SU-DHL-6 (cell line): ENCODE measurements around the gene PLD1.

Experiments
- H2AFZ ChIP-seq: fragments of 200-600 bp; sonication (generic); 2 replicates; pipeline ENCODE4 v1.6.1; 2014; ENCODE audit warnings: low read depth, mild to moderate bottlenecking, moderate library complexity, mixed read lengths, antibody characterized with exemption, low read length; ENCODE audit not compliant: severe bottlenecking
- H3F3A ChIP-seq: fragments of 200-600 bp; shearing (Covaris generic); 2 replicates; pipeline ENCODE4 v1.6.0; 2016; ENCODE audit warnings: antibody characterized with exemption, mild to moderate bottlenecking; ENCODE audit not compliant: insufficient read depth
- H3K27ac ChIP-seq: fragments of 200-600 bp; sonication (generic); 2 replicates; pipeline ENCODE4 v1.5.1; 2016; ENCODE audit warnings: low read depth, mild to moderate bottlenecking, low read length, moderate library complexity, mixed read lengths
- H3K27me3 ChIP-seq: fragments of 200-600 bp; sonication (generic), shearing (Covaris generic); 2 replicates; pipeline ENCODE4 v1.6.0; 2014; ENCODE audit warnings: mild to moderate bottlenecking, low read length
- H3K36me3 ChIP-seq: fragments of 200-600 bp; sonication (generic); 2 replicates; pipeline ENCODE4 v1.6.1; 2014; ENCODE audit warnings: mild to moderate bottlenecking, low read length, mixed read lengths
- H3K4me2 ChIP-seq: fragments of 300-600, 200-600 bp; shearing (Covaris generic), sonication (generic); 2 replicates; pipeline ENCODE4 v1.6.0; 2014; ENCODE audit warnings: low read length, low read depth, mild to moderate bottlenecking; ENCODE audit not compliant: poor library complexity, severe bottlenecking
- H3K4me3 ChIP-seq: fragments of 200-600 bp; sonication (generic); 2 replicates; pipeline ENCODE4 v1.5.1; 2014; ENCODE audit warnings: antibody characterized with exemption, low read length, mild to moderate bottlenecking, mixed read lengths; ENCODE audit not compliant: insufficient read depth, poor library complexity, severe bottlenecking
- H3K79me2 ChIP-seq: fragments of 200-600 bp; sonication (generic); 2 replicates; pipeline ENCODE4 v1.6.1; 2014; ENCODE audit warnings: mild to moderate bottlenecking, low read length, moderate library complexity; ENCODE audit not compliant: insufficient read depth
- H3K9ac ChIP-seq: fragments of 200-600 bp; sonication (generic); 2 replicates; pipeline ENCODE4 v1.7.0; 2014; ENCODE audit warnings: mild to moderate bottlenecking, low read length
- H3K9me2 ChIP-seq: fragments of 200-600 bp; sonication (generic); replicated peaks from 2 replicates; pipeline ENCODE4 v1.6.1; 2014; ENCODE audit warnings: low read length; ENCODE audit not compliant: insufficient read depth
- H3K9me3 ChIP-seq: fragments of 200-600 bp; sonication (generic); 2 replicates; pipeline ENCODE4 v1.6.1; 2014; ENCODE audit warnings: low read length, mixed read lengths; ENCODE audit not compliant: insufficient read depth
- H4K20me1 ChIP-seq: fragments of 200-600 bp; sonication (generic); 2 replicates; pipeline ENCODE4 v1.6.1; 2014; ENCODE audit warnings: low read depth, mild to moderate bottlenecking, antibody characterized with exemption, low read length, moderate library complexity, mixed read lengths
- CTCF ChIP-seq: fragments of 200-600 bp; sonication (generic); IDR thresholded peaks from one replicate; pipeline ENCODE4 v1.5.1; 2017; ENCODE audit warnings: antibody characterized with exemption, mild to moderate bottlenecking, low read length, moderate library complexity; ENCODE audit not compliant: insufficient read depth, poor library complexity, severe bottlenecking
- EZH2phosphoT487 ChIP-seq: fragments of 200-600 bp; sonication (generic), shearing (Covaris generic); conservative IDR thresholded peaks from 2 replicates; pipeline ENCODE4 v1.6.1; 2018; ENCODE audit warnings: mild to moderate bottlenecking, antibody characterized with exemption, low read length, moderate library complexity, mixed read lengths

Gene PLD1

GRCh38 chr3:171704814-171705213 is 105.5 kb downstream of the PLD1 start:
- no peak overlapping the region for H2AFZ ChIP-seq
- no peak overlapping the region for H3K4me3 ChIP-seq

GRCh38 chr3:171704002-171704401 is 106.3 kb downstream of the PLD1 start:
- Histone ChIP-seq H3K79me2 (no peaks in the 10 kb centered on the region), H3K27me3 (no peaks in the 10 kb centered on the region), H3K9me2 (no peaks in the 10 kb centered on the region), H3K36me3 (no peaks in the 10 kb centered on the region), H3K4me3 (no peak overlapping the region), H4K20me1 (no peaks in the 10 kb centered on the region), H3K27ac (no peak overlapping the region), H2AFZ (no peak overlapping the region), H3K9ac (no peak overlapping the region), H3K9me3 (no peaks in the 10 kb centered on the region), H3K4me2 (no peak overlapping the region), H3F3A (no peaks in the 10 kb centered on the region)
- peak; percentile 19 for TF ChIP-seq CTCF
- no peak for TF ChIP-seq EZH2phosphoT487

More at GRCh38 chr3:171704814-171705213, 105.5 kb downstream of the PLD1 start:
- no peaks in the 10 kb centered on the region for H3K27me3 ChIP-seq
- H3K4me2 ChIP-seq, result no peak overlapping the region
- H3K9ac ChIP-seq, result no peak overlapping the region
- no peak overlapping the region for H3K27ac ChIP-seq
- no peaks in the 10 kb centered on the region for H3K9me2 ChIP-seq
- H3F3A ChIP-seq, result no peaks in the 10 kb centered on the region
- no peaks in the 10 kb centered on the region for H4K20me1 ChIP-seq
- H3K36me3 ChIP-seq, result no peaks in the 10 kb centered on the region
- TF ChIP-seq CTCF (no peak), EZH2phosphoT487 (no peak)
- H3K9me3 ChIP-seq, result no peaks in the 10 kb centered on the region
- H3K79me2 ChIP-seq, result no peaks in the 10 kb centered on the region

- no peaks in the 10 kb centered on the region for H3F3A ChIP-seq
- no peaks in the 10 kb centered on the region for H3K9me2 ChIP-seq
- H3K27me3 ChIP-seq, result no peaks in the 10 kb centered on the region
- H3K36me3 ChIP-seq, result no peaks in the 10 kb centered on the region
- no peak for TF ChIP-seq EZH2phosphoT487
- no peak for TF ChIP-seq CTCF
- no peaks in the 10 kb centered on the region for H3K9me3 ChIP-seq
- H3K27ac ChIP-seq, result no peak overlapping the region
- no peak overlapping the region for H3K4me2 ChIP-seq
- H3K4me3 ChIP-seq, result no peak overlapping the region
- H4K20me1 ChIP-seq, result no peaks in the 10 kb centered on the region
- H3K79me2 ChIP-seq, result no peaks in the 10 kb centered on the region
- no peak overlapping the region for H2AFZ ChIP-seq
- H3K9ac ChIP-seq, result no peak overlapping the region
Measured at GRCh38 chr3:171703144-171703543, 107.1 kb downstream of the PLD1 start.
